ENCODE data around the gene CRYGD.
"Not testable (repeated sequence)": the region's sequence is repeated elsewhere in the genome, so short reads cannot be mapped to it uniquely, and the experiment has no call there.

CRYGD gene

GRCh38 chr2:208129744-208130711, 5.7 kb upstream of the CRYGD start, which contains the start of gene CRYGC:
TSS of gene CRYGC (minus strand) at chr2:208129828. CDS start at chr2:208129792, 36 bp downstream.
- DNase-seq (ENCODE audit: low spot score), result no peak

DNA sequence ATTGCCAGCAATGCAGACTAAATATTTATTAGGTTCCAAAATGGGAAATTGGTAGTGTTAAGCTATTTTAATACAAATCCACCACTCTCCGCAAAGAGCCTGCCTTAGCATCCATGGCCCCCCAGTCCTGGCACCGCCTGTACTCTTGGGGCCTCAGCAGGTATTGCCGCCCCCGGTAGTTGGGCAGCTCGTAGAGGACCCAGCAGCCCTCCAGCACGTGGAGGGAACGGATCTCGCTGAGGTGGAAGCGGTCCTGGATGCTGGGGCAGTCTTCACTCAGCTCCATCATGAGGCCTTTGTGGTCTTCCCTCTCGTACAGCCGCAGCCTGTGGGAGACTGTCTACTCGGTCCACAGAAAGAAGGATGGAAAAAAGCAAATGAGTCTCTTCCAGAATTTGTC, 3.8 kb upstream of the CRYGD start:
- DNase-seq (ENCODE audit: low spot score), result no peak

DNA sequence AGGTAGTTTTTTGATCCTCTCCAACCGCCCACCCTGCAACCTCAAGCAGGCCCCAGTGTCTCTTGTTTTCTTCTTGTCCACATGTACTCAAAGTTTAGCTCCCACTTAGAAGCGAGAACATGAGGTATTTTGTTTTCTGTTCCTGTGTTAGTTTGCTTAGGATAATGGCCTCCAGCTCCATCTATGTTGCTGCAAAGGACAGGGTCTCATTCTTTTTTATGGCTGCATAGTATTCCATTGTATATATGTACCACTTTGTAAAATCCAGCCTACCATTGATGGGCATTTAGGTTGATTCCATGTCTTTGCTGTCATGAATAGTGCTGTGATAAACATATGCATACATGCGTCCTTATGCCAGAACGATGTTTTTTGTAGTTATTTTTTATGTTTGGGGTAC, 2.8 kb upstream of the CRYGD start:
- DNase-seq (ENCODE audit: low spot score), result no peak

GRCh38 chr2:208125251-208125650, 927 bp upstream of the CRYGD start:
- DNase-seq (ENCODE audit: low spot score), result no peak

DNA sequence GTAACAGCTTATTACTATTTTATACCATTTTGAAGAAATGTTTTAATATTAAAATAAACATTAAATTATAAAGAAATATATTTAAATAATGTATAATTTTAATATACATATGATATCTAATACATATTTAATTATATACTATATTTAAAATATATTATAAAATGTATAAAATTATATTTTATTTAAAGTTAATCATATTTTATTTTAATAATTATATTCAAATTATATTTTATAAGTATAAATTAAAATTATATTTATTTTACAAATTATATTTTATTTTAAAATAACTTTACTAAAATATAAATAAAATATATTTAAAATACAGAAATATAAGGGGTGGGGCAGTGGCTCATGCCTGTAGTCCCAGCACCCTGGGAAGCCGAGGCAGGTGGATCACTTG, 2.1 kb downstream of the CRYGD start:
- DNase-seq (ENCODE audit: low spot score), result no peak

GRCh38 chr2:208118918-208119317, 5.4 kb downstream of the CRYGD start:
- no peak for DNase-seq (ENCODE audit: low spot score)

GRCh38 chr2:208117390-208117789, 6.9 kb downstream of the CRYGD start:
- not testable (repeated sequence) for DNase-seq (ENCODE audit: low spot score)

GRCh38 chr2:208112969-208113368, 11.4 kb downstream of the CRYGD start:
- DNase-seq (ENCODE audit: low spot score), result no peak

- DNase-seq (ENCODE audit: low spot score), result not testable (repeated sequence)
Observed at GRCh38 chr2:208112273-208112745, 12.0 kb downstream of the CRYGD start.

DNA sequence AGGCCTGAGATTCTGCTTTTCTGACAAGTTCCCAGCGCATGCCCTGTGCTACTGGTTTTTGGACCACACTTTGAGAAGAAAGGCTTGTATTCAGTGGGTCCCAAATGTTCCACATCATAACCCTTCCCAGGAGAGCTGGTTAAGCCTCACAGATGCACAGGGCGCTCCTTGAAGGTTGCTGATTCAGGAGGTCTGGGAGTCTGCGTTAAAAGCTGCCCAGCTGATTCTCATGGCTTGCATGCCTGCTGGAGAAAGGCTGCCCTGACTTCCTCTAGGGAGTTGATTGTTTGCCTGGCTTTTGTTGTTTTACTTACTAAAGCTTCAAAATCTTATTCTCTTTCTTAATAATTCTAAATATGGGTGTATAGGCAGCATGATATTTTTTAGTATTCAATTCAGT, 20.7 kb downstream of the CRYGD start:
- no peak for DNase-seq (ENCODE audit: low spot score)

DNA sequence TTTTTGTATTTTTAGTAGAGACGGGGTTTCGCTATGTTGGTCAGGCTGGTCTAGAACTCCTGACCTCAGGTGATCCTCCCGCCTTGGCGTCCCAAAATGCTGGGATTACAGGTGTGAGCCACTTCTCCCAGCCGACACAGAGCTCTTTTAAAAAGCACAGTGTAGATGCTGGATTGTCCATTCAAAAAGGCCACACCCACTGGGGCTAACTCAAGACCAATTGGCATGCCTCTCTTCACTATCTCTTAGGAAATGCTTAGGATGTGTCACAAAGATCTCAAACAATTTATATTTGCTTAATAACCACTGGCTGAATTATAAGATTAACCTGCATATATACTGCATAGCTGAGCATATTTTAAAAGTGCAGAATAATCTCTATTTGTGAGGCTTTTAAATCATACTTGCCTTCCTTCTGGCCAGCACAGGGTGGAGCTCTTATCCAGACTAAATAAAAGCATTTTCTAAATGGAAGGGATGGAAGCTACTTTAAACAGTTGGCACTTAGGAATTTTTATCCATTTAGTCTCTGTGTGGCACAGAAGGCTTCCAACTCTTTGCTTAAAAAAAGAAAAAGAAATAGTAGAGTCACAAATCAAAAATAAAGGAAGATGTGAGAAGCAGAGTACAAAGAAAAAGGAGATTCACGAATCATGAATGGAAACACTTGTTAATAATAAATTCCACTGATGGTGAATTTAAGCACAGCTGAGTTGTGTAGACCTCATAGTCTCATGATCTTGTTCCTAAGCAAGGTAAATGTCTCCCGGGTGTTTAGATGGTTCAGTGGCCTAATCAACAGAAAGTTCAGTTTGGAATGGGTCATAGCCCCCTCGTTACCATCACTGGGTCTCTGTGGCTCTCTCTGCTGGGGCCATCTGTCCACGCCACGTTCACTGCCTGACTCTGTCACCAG, 22.4 kb downstream of the CRYGD start:
- no peak for DNase-seq (ENCODE audit: low spot score)

- no peak for DNase-seq (ENCODE audit: low spot score)
Observed at GRCh38 chr2:208099682-208100470, 24.4 kb downstream of the CRYGD start.

- not testable (repeated sequence) for DNase-seq (ENCODE audit: low spot score)
Observed at GRCh38 chr2:208098701-208099100, 25.6 kb downstream of the CRYGD start.

DNA sequence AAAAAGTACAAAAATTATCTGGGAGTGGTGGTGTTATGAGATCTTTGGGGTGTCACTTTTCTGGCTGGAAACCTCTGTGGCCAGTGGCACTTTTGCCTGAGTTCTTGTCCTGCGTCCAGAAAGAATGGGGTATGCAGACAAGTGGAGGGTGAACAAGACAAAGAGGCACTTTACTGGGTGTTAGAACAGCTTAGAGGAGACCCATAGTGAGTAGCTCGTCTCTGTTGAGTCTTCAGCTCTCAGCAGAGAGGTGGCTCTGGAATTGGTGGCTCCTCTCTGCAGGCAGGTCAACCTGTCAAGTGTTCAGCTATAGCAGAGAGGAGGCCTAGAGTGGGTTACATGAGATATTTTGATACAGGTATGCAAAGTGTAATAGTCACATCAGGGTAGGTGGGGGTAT, 26.1 kb downstream of the CRYGD start:
- DNase-seq (ENCODE audit: low spot score), result no peak

GRCh38 chr2:208097801-208098200, 26.5 kb downstream of the CRYGD start:
- DNase-seq (ENCODE audit: low spot score), result no peak

GRCh38 chr2:208097313-208097712, 27.0 kb downstream of the CRYGD start:
- DNase-seq (ENCODE audit: low spot score), result no peak

DNA sequence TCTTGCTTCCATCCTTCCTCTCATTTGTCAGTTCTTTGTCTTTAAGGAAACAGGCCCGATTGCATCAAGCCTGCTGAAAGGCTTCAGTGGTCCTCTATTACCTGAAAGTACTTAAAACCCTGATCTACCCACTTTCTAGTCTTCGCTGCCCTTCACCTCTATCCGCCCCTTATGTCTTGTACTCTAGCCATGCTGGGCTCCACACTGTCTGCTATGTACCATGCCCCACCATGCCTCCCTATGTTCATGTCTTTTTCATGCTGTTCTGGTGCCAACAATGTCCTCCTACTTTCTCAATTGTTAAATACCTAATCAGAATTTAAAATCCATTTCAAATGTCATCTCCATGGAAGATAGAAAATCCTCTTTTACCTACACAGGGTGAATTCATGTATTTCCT, 28.2 kb downstream of the CRYGD start:
- no peak for DNase-seq (ENCODE audit: low spot score)

GRCh38 chr2:208093128-208093527, 31.2 kb downstream of the CRYGD start:
- DNase-seq (ENCODE audit: low spot score), result no peak

DNA sequence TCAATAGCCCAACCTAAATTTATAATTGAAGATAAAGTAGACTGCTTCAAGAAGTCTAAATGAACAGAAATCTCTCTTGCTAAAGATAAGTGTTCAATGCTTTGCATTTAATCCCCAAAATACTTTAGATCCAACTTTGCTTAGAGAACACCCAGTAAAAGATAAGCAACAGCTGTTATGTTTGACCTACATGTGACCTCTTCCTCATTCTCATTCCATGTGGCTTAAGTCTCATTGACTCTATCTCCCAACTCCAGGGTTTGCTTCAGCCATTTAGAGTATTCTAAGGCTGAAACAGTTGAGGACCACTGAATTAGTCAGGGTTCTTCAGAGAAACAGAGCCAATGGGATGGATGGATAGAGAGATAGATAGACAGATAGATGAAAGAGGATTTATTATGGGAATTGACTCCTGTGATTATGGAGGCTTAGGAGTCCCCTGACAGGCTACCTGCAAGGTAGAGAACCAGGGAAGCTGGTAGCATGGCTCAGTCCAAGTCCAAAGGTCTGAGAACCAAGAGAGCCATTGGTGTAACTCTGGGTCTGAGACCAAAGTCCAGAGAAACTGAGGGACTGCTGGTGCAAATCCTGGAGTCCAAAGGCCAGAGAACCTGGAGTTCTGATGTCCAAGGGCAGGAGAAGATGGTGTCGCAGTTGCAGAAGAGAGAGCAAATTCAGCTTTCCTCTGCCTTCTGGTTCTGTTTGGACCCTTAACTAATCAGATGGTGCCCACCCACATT, 32.1 kb downstream of the CRYGD start:
- DNase-seq (ENCODE audit: low spot score), result no peak

DNA sequence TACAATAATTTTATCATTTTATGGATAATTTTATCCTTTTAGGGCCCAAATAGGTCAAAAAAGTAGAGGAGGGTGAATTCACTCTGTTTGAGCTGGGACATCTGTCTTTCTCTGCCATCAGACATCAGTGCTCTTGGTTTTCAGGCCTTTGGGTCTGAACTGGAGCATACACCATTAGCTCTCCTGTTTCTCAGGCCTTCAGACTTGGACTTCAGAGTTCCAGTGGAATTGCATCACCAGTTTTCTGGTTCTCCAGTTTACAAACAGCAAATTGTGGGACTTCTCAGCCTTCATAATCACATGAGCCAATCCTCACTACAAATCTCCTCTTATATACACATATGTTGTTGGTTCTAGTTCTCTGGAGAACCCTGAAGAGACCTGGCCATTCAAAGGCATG, 33.9 kb downstream of the CRYGD start:
- DNase-seq (ENCODE audit: low spot score), result no peak

GRCh38 chr2:208086029-208086428, 38.3 kb downstream of the CRYGD start:
- DNase-seq (ENCODE audit: low spot score), result no peak
